Fibroblast of lung (primary cell): Measurements from ENCODE around the gene MICAL1.

ENCODE experiments used
- EZH2 ChIP-seq: IDR thresholded peaks from 2 replicates; pipeline ENCODE4 v1.5.1; 2012; ENCODE audit warnings: low read length, control low read depth, mild to moderate bottlenecking; ENCODE audit errors: missing control alignments
- TF ChIP-seq, protein P1 (sequence below), 2 donors: IDR thresholded peaks in 1 of 2; conservative IDR thresholded peaks in 1 of 2; 1 replicate in 1 of 2; 2 replicates in 1 of 2; pipeline ENCODE4 v1.5.1; 2011 to 2012; ENCODE audit warnings: low read length in 2 of 2, control low read depth in 1 of 2, inconsistent platforms in 1 of 2, low read depth in 1 of 2, mild to moderate bottlenecking in 1 of 2

DNA sequence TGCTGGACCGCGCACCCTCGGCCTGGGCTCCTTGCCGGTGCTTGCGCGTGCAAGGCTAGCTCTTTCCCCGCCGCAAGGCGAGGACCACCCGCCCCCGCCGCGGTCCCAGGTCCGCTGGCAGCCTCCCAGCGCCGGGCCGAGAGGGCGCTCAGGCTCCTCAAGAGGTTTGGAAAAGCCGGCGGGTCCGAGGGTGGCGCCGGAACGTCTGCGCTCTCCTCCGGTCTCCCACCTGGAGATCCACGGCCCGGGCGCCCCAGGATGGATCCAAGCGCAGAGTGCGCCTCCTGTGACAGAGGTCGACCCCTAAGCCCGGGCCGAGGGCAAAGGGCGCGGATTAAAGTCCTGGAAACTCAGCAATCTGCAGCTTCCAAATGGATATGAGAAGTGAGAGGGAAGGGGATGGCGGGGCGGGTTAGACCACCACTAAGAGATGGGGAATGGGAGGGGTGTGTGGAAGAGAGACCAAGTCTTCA is 575 bp upstream of the MICAL1 start:
- TF ChIP-seq, protein P1, sequence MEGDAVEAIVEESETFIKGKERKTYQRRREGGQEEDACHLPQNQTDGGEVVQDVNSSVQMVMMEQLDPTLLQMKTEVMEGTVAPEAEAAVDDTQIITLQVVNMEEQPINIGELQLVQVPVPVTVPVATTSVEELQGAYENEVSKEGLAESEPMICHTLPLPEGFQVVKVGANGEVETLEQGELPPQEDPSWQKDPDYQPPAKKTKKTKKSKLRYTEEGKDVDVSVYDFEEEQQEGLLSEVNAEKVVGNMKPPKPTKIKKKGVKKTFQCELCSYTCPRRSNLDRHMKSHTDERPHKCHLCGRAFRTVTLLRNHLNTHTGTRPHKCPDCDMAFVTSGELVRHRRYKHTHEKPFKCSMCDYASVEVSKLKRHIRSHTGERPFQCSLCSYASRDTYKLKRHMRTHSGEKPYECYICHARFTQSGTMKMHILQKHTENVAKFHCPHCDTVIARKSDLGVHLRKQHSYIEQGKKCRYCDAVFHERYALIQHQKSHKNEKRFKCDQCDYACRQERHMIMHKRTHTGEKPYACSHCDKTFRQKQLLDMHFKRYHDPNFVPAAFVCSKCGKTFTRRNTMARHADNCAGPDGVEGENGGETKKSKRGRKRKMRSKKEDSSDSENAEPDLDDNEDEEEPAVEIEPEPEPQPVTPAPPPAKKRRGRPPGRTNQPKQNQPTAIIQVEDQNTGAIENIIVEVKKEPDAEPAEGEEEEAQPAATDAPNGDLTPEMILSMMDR (conservative IDR thresholded peaks at IDR 0.05 in 1 of 2, IDR thresholded peaks at IDR 0.05 in 1 of 2; ENCODE audit: low read depth in 1 of 2, low read length in 2 of 2) = no peak
- no peak for TF ChIP-seq EZH2
